ENCODE results near the gene DPH7. TPM values are rescaled to one million over a fixed set of nuclear protein-coding genes. Genes with fewer than 3 reads are reported as not detected.
"Not testable (repeated sequence)": the region's sequence is repeated elsewhere in the genome, so short reads cannot be mapped to it uniquely, and the experiment has no call there.

Gene DPH7
- total RNA-seq, 1 donor from 2014 or later: 31.9 TPM

GRCh38 chr9:137581361-137582285 is 2.9 kb upstream of the DPH7 start:
- DNase-seq (ENCODE audit: extremely low read depth, low read depth, low spot score): no peak

- no peak for DNase-seq (ENCODE audit: extremely low read depth, low read depth, low spot score)
Observed at GRCh38 chr9:137580954-137581322, 2.2 kb upstream of the DPH7 start.

GRCh38 chr9:137580209-137580953 is 1.7 kb upstream of the DPH7 start:
- no peak for DNase-seq (ENCODE audit: extremely low read depth, low read depth, low spot score)

GRCh38 chr9:137579259-137579604 is 507 bp upstream of the DPH7 start:
- no peak for DNase-seq (ENCODE audit: extremely low read depth, low read depth, low spot score)

- no peak for DNase-seq (ENCODE audit: extremely low read depth, low read depth, low spot score)
Observed at GRCh38 chr9:137575716-137576411, 2.9 kb downstream of the DPH7 start.

GRCh38 chr9:137575364-137575715 is 3.4 kb downstream of the DPH7 start:
- no peak for DNase-seq (ENCODE audit: extremely low read depth, low read depth, low spot score)

GRCh38 chr9:137574192-137574591 is 4.5 kb downstream of the DPH7 start:
- no peak for DNase-seq (ENCODE audit: extremely low read depth, low read depth, low spot score)

- no peak for DNase-seq (ENCODE audit: extremely low read depth, low read depth, low spot score)
Observed at GRCh38 chr9:137570566-137570965, 8.2 kb downstream of the DPH7 start.

GRCh38 chr9:137569609-137570203 is 9.0 kb downstream of the DPH7 start:
- no peak for DNase-seq (ENCODE audit: extremely low read depth, low read depth, low spot score)

- DNase-seq (ENCODE audit: extremely low read depth, low read depth, low spot score): not testable (repeated sequence)
Observed at GRCh38 chr9:137568445-137568844, 10.3 kb downstream of the DPH7 start.

GRCh38 chr9:137564817-137565411 is 13.8 kb downstream of the DPH7 start:
- no peak for DNase-seq (ENCODE audit: extremely low read depth, low read depth, low spot score)

GRCh38 chr9:137564134-137564533 is 14.6 kb downstream of the DPH7 start:
- DNase-seq (ENCODE audit: extremely low read depth, low read depth, low spot score): no peak

- no peak for DNase-seq (ENCODE audit: extremely low read depth, low read depth, low spot score)
Observed at GRCh38 chr9:137558127-137558526, 20.6 kb downstream of the DPH7 start.

GRCh38 chr9:137556069-137556838 is 22.5 kb downstream of the DPH7 start:
- no peak for DNase-seq (ENCODE audit: extremely low read depth, low read depth, low spot score)

- no peak for DNase-seq (ENCODE audit: extremely low read depth, low read depth, low spot score)
Observed at GRCh38 chr9:137555179-137555578, 23.5 kb downstream of the DPH7 start.

- DNase-seq (ENCODE audit: extremely low read depth, low read depth, low spot score): no peak
Observed at GRCh38 chr9:137554349-137554748, 24.4 kb downstream of the DPH7 start.

- not testable (repeated sequence) for DNase-seq (ENCODE audit: extremely low read depth, low read depth, low spot score)
Observed at GRCh38 chr9:137553654-137554053, 25.1 kb downstream of the DPH7 start.

GRCh38 chr9:137552022-137552768 is 26.5 kb downstream of the DPH7 start:
- no peak for DNase-seq (ENCODE audit: extremely low read depth, low read depth, low spot score)
